ENCODE results near the gene SMIM5.

DNA sequence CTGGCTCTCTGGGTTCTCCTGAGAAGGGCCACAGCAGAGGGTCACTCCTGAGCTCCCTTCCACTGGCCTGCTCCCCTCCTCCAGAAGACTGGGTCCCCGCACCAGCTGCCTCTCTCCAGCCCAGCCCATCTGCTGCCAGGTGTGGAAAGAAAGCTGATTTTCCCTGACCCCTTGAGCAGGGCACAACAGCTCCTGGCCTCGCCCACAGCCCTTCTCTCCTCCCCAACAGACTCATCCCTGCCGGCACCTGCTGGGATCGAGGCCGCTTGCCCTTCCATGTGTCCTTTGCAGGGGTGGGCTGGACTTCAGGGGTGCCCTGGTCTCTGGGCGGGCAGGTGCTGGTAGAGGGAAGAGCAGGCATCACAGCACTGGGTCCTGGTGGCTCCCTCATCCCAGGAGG, 4.8 kb upstream of the SMIM5 start:
- TF ChIP-seq, protein P1, sequence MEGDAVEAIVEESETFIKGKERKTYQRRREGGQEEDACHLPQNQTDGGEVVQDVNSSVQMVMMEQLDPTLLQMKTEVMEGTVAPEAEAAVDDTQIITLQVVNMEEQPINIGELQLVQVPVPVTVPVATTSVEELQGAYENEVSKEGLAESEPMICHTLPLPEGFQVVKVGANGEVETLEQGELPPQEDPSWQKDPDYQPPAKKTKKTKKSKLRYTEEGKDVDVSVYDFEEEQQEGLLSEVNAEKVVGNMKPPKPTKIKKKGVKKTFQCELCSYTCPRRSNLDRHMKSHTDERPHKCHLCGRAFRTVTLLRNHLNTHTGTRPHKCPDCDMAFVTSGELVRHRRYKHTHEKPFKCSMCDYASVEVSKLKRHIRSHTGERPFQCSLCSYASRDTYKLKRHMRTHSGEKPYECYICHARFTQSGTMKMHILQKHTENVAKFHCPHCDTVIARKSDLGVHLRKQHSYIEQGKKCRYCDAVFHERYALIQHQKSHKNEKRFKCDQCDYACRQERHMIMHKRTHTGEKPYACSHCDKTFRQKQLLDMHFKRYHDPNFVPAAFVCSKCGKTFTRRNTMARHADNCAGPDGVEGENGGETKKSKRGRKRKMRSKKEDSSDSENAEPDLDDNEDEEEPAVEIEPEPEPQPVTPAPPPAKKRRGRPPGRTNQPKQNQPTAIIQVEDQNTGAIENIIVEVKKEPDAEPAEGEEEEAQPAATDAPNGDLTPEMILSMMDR (IDR thresholded peaks at IDR 0.05), result no peak
- no peak for TF ChIP-seq POLR2AphosphoS5 (IDR thresholded peaks at IDR 0.05)
- TF ChIP-seq EP300 (IDR thresholded peaks at IDR 0.05), result no peak
